ENCODE results near the gene ADRA2B.
A peak's percentile ranks its signal among the peaks of the same experiment; 100 is the strongest.
"Not testable (repeated sequence)": the region's sequence is repeated elsewhere in the genome, so short reads cannot be mapped to it uniquely, and the experiment has no call there.

The ADRA2B gene

GRCh38 chr2:96144481-96145035, 28.2 kb upstream of the ADRA2B start:
- DNase-seq (ENCODE audit: low read depth) = peak; percentile 50
- TF ChIP-seq, protein P1, sequence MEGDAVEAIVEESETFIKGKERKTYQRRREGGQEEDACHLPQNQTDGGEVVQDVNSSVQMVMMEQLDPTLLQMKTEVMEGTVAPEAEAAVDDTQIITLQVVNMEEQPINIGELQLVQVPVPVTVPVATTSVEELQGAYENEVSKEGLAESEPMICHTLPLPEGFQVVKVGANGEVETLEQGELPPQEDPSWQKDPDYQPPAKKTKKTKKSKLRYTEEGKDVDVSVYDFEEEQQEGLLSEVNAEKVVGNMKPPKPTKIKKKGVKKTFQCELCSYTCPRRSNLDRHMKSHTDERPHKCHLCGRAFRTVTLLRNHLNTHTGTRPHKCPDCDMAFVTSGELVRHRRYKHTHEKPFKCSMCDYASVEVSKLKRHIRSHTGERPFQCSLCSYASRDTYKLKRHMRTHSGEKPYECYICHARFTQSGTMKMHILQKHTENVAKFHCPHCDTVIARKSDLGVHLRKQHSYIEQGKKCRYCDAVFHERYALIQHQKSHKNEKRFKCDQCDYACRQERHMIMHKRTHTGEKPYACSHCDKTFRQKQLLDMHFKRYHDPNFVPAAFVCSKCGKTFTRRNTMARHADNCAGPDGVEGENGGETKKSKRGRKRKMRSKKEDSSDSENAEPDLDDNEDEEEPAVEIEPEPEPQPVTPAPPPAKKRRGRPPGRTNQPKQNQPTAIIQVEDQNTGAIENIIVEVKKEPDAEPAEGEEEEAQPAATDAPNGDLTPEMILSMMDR (IDR thresholded peaks at IDR 0.05; ENCODE audit: insufficient read depth, low read depth, low read length, missing control alignments) = no peak
- H3K4me3 ChIP-seq (ENCODE audit: low read depth, low read length) = peak overlapping the region; percentile 95

DNA sequence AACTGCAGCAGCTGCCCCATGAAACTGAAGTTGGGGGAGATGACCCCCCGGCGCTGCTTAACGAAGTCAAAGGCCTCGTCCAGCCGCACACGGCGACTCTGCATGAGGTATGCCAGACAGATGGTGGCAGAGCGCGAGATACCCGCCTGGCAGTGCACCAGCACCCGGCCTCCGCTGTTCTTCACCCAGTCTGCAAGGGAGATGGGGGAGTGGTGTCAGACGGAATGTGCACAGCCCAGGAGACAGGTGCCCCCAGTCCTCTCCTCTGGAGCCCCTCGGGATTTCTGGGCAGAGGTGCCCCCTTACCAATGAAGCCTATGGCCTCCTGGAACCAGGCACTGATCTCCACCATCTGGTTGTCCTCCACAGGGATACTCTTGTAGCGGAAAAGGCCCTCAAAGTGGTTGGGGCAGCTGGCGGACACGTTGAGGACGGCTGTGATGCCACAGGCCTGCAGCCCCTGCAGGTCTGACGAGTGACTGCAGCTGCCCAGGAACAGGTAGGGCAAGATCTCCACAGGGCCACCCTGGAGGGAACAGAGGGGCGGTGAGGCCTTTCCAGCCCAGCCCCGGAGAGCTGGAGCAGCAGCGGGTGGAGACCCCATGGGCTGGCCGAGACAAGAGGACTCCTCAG, 27.6 kb upstream of the ADRA2B start:
- peak; percentile 68 for DNase-seq (ENCODE audit: low read depth)
- TF ChIP-seq, protein P1 (IDR thresholded peaks at IDR 0.05; ENCODE audit: insufficient read depth, low read depth, low read length, missing control alignments) = peak; percentile 39
- H3K4me3 ChIP-seq (ENCODE audit: low read depth, low read length) = peak overlapping the region; percentile 95

DNA sequence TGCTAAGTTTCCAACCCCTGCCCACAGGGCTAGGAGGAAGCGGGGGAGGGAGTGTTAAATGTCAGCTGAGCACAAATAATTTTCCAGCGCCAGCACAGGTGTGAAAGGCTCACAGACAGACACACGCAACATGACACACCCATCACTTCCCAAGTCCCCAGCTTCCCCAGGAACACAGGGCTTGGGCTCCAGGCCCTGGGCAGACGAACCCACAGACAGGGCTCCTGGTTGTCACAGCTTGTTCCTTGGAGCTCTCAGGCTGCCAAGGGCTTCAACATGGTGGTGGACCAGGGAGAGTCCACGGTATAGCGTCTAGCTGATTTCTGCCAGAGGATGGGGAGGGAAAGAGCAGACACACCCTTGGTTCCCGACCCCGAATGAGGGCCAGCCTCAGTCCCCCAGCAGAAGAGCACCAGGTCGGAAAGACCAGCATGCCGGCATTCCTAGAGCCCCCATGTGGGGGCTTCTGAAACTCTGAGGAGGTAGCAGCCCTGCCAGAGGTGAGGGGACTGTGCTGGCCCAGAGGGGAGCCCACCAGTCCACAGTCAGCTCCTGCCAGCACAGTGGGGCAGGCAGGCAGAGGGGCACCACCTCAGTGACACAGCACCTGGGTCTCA, 27.0 kb upstream of the ADRA2B start:
- peak overlapping the region; percentile 95 for H3K4me3 ChIP-seq (ENCODE audit: low read depth, low read length)

GRCh38 chr2:96142217-96143113, 26.1 kb upstream of the ADRA2B start:
- peak overlapping the region; percentile 95 for H3K4me3 ChIP-seq (ENCODE audit: low read depth, low read length)
- TF ChIP-seq, protein P1 (IDR thresholded peaks at IDR 0.05; ENCODE audit: insufficient read depth, low read depth, low read length, missing control alignments) = peak; percentile 81
- DNase-seq (ENCODE audit: low read depth) = peak; percentile 85

More for the DNA sequence above, 27.0 kb upstream of the ADRA2B start:
- TF ChIP-seq, protein P1 (IDR thresholded peaks at IDR 0.05; ENCODE audit: insufficient read depth, low read depth, low read length, missing control alignments) = no peak
- DNase-seq (ENCODE audit: low read depth) = no peak

GRCh38 chr2:96141624-96141967, 25.2 kb upstream of the ADRA2B start:
- not testable (repeated sequence) for DNase-seq (ENCODE audit: low read depth); H3K4me3 ChIP-seq (ENCODE audit: low read depth, low read length)

DNA sequence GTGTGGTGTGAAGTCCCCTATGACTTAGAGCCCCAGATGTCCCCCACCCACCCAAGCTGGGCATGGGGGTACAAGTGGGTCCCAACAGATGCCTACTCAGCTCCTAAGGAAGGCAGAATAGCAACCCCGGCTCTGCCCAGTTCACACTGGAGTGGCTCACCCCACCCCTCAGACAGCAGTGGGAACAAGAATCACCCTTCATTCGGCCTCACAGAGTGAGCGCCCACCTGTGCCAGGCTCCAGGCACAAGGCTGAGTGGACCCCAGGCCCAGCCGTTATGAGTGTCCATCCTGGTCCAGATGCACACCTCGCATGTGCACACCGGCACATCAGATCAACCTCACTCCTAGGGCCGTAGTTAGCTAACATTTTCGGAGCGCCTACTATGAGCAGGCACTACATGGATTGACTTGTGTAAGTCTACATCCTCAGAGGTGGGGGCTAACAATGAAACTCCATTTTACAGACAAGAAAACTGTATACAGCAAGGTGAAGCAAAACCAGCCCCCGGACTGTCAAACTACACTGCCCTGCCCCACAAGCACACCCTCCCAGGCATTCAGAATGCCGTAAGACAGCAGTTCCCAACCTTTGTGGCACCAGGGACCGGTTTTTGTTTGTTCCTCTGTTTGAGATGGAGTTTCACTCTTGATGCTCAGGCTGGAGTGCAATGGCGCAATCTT, 24.7 kb upstream of the ADRA2B start:
- DNase-seq (ENCODE audit: low read depth) = no peak
- TF ChIP-seq, protein P1 (IDR thresholded peaks at IDR 0.05; ENCODE audit: insufficient read depth, low read depth, low read length, missing control alignments) = no peak
- H3K4me3 ChIP-seq (ENCODE audit: low read depth, low read length) = no peak overlapping the region
